Mammary epithelial cell (primary cell): ENCODE measurements around the gene IRS2.

Experiments
- EZH2 ChIP-seq: IDR thresholded peaks from 2 replicates; pipeline ENCODE4 v1.6.1; 2012; ENCODE audit warnings: low read length, inconsistent platforms, borderline replicate concordance
- TF ChIP-seq, protein P1 (sequence below), 2 donors: IDR thresholded peaks in 1 of 2; conservative IDR thresholded peaks in 1 of 2; 2 replicates each; pipeline ENCODE4 v1.5.1; 2011 to 2012; ENCODE audit warnings: inconsistent platforms in 2 of 2, low read length in 2 of 2, mild to moderate bottlenecking in 2 of 2, control low read depth in 1 of 2, low read depth in 1 of 2; ENCODE audit not compliant: insufficient read depth in 1 of 2; ENCODE audit errors: extremely low read depth in 1 of 2

GRCh38 chr13:109737606-109738005, 48.8 kb downstream of the IRS2 start:
- TF ChIP-seq EZH2 = no peak
- TF ChIP-seq, protein P1, sequence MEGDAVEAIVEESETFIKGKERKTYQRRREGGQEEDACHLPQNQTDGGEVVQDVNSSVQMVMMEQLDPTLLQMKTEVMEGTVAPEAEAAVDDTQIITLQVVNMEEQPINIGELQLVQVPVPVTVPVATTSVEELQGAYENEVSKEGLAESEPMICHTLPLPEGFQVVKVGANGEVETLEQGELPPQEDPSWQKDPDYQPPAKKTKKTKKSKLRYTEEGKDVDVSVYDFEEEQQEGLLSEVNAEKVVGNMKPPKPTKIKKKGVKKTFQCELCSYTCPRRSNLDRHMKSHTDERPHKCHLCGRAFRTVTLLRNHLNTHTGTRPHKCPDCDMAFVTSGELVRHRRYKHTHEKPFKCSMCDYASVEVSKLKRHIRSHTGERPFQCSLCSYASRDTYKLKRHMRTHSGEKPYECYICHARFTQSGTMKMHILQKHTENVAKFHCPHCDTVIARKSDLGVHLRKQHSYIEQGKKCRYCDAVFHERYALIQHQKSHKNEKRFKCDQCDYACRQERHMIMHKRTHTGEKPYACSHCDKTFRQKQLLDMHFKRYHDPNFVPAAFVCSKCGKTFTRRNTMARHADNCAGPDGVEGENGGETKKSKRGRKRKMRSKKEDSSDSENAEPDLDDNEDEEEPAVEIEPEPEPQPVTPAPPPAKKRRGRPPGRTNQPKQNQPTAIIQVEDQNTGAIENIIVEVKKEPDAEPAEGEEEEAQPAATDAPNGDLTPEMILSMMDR (conservative IDR thresholded peaks at IDR 0.05 in 1 of 2, IDR thresholded peaks at IDR 0.05 in 1 of 2; ENCODE audit: extremely low read depth in 1 of 2, insufficient read depth in 1 of 2, low read depth in 1 of 2, low read length in 2 of 2) = no peak
